Measurements from ENCODE around the gene RPL22. TPM values are rescaled to one million over a fixed set of nuclear protein-coding genes. Genes with fewer than 3 reads are reported as not detected.

RPL22 gene
- total and polyA plus RNA-seq, 4 donors = 186 to 985 (median 248) TPM

DNA sequence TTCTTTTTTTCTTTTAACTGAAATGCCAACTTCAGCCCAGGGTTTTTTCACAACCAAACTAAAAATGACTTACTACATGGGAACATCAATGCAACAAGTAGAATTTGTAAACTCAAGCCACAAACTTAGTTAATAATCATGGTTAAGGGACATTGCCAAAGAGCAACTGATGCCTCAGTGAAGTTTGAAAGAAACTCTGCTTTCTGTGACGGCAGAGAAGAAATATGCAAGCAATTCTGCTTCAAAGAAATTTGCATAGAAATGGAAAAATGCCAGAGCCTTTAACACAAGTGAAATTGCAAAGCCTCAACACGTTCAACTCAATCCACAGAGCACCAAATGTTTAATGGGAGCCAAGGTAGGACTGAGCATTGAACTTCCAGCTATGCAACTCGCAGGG is 14.2 kb downstream of the RPL22 start:
- Histone ChIP-seq H3K4me3 (no peak overlapping the region), H3K27me3 (ENCODE audit: control insufficient read depth in 3 of 3, insufficient read depth in 3 of 3, low read length in 2 of 3) (peaks cover under 1 to 12% (median 9%) of the 10 kb centered on the region in 3 donors), H3K9me3 (ENCODE audit: control insufficient read depth in 4 of 4, insufficient read depth in 3 of 4, low read length in 3 of 4) (no peaks in the 10 kb centered on the region), H3K27ac (ENCODE audit: low read depth in 1 of 2, low read length in 1 of 2) (no peak overlapping the region), H3K36me3 (ENCODE audit: control insufficient read depth in 4 of 4, insufficient read depth in 4 of 4, low read length in 4 of 4) (peaks cover 0 to 31% (median 13%) of the 10 kb centered on the region in 4 donors), H3K4me1 (ENCODE audit: control insufficient read depth in 5 of 5, insufficient read depth in 5 of 5, low read length in 5 of 5) (peaks cover 0 to 15% (median 0%) of the 10 kb centered on the region in 5 donors), H3K9ac (ENCODE audit: insufficient read depth in 1 of 2, low read length in 2 of 2) (no peak overlapping the region)
- WGBS, 2 donors = 54 to 65% methylated on average over 3 of the region's 3 CpGs
- DNase-seq (no peak), ATAC-seq (ENCODE audit: insufficient read depth, low FRiP score) (no peak)
- TF ChIP-seq, protein P1, sequence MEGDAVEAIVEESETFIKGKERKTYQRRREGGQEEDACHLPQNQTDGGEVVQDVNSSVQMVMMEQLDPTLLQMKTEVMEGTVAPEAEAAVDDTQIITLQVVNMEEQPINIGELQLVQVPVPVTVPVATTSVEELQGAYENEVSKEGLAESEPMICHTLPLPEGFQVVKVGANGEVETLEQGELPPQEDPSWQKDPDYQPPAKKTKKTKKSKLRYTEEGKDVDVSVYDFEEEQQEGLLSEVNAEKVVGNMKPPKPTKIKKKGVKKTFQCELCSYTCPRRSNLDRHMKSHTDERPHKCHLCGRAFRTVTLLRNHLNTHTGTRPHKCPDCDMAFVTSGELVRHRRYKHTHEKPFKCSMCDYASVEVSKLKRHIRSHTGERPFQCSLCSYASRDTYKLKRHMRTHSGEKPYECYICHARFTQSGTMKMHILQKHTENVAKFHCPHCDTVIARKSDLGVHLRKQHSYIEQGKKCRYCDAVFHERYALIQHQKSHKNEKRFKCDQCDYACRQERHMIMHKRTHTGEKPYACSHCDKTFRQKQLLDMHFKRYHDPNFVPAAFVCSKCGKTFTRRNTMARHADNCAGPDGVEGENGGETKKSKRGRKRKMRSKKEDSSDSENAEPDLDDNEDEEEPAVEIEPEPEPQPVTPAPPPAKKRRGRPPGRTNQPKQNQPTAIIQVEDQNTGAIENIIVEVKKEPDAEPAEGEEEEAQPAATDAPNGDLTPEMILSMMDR (IDR thresholded peaks at IDR 0.05; ENCODE audit: control extremely low read depth, extremely low read depth) = no peak

DNA sequence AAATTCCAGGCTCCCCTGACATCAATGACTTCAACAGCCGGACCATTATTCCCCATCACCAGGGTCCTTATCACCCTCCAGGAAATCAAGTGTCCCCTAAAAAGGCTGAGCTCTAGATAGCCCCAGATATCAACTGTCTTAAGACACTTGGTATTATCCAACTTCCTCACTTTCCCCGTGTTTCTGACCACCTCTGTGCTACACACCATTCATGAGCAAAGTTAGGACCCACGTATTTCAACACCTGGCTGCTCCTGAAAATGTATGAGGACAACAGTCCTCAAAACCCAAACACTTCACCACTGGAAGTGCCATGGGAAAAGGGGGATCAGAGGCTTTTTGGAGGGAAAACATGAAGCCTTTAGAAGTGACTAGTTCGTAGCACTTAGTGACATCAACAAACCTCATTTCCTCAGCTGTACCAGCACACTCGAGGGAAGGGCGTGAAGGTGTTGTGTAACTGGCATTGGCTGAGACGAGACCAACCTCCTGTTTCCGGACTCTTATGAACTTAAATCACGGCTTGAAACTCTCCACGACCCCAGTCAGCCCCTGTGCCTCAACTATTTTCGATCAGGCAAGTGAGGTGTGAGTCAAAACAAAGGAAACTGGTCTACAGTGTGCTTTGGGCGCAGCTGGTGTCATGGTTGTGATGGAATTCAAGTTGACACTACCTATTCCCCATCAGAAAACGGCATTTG is 15.2 kb downstream of the RPL22 start:
- ATAC-seq (ENCODE audit: insufficient read depth, low FRiP score) = no peak
- 57 to 70% methylated on average over 13 of the region's 13 CpGs for WGBS, 2 donors
- Histone ChIP-seq H3K27me3 (ENCODE audit: control insufficient read depth in 3 of 3, insufficient read depth in 3 of 3, low read length in 2 of 3) (peaks cover 6 to 12% (median 9%) of the 10 kb centered on the region in 3 donors), H3K9me3 (ENCODE audit: control insufficient read depth in 4 of 4, insufficient read depth in 3 of 4, low read length in 3 of 4) (no peaks in the 10 kb centered on the region), H3K4me1 (ENCODE audit: control insufficient read depth in 5 of 5, insufficient read depth in 5 of 5, low read length in 5 of 5) (peaks cover 0 to 15% (median 0%) of the 10 kb centered on the region in 5 donors), H3K36me3 (ENCODE audit: control insufficient read depth in 4 of 4, insufficient read depth in 4 of 4, low read length in 4 of 4) (peaks cover 0 to 28% (median 9%) of the 10 kb centered on the region in 4 donors), H3K4me3 (no peak overlapping the region), H3K27ac (ENCODE audit: low read depth in 1 of 2, low read length in 1 of 2) (no peak overlapping the region), H3K9ac (ENCODE audit: insufficient read depth in 1 of 2, low read length in 2 of 2) (no peak overlapping the region)
- no peak for DNase-seq
- TF ChIP-seq, protein P1 (IDR thresholded peaks at IDR 0.05; ENCODE audit: control extremely low read depth, extremely low read depth) = no peak

DNA sequence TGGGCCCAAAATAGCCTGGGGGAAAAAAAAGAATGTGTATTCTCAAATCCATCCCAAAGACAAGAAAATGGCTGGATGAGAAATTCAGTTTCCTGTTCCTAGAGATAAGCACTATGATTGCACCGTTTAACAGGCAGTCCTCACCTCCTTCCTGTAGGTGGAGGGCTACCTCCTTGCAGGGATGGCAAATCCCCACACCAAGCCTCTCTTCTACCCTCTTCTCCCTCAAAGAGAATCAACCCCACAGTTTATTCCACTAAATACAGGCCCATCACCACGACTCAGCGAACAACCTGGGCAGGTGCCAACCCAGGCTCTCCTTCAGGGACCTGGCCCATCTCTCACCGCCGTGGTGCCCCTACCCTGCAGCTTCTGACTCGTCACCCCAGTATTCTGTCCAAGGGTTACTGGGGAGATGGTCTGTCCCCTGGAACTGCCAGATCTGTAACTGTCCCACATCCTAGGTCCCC is 15.8 kb downstream of the RPL22 start:
- DNase-seq = no peak
- H3K27me3 ChIP-seq (ENCODE audit: control insufficient read depth in 3 of 3, insufficient read depth in 3 of 3, low read length in 2 of 3) = peaks cover 6 to 17% (median 15%) of the 10 kb centered on the region in 3 donors

More for the DNA sequence above, 15.8 kb downstream of the RPL22 start:
- H3K27ac ChIP-seq (ENCODE audit: low read depth in 1 of 2, low read length in 1 of 2) = no peak overlapping the region
- no peaks in the 10 kb centered on the region for H3K9me3 ChIP-seq (ENCODE audit: control insufficient read depth in 4 of 4, insufficient read depth in 3 of 4, low read length in 3 of 4)
- TF ChIP-seq, protein P1 (IDR thresholded peaks at IDR 0.05; ENCODE audit: control extremely low read depth, extremely low read depth) = no peak
- WGBS, 2 donors = 55 to 65% methylated on average over 6 of the region's 6 CpGs
- no peak overlapping the region for H3K9ac ChIP-seq (ENCODE audit: insufficient read depth in 1 of 2, low read length in 2 of 2)
- H3K4me1 ChIP-seq (ENCODE audit: control insufficient read depth in 5 of 5, insufficient read depth in 5 of 5, low read length in 5 of 5) = peaks cover 0 to 20% (median 4%) of the 10 kb centered on the region in 5 donors
- no peak for ATAC-seq (ENCODE audit: insufficient read depth, low FRiP score)
- H3K36me3 ChIP-seq (ENCODE audit: control insufficient read depth in 4 of 4, insufficient read depth in 4 of 4, low read length in 4 of 4) = peaks cover 0 to 22% (median 8%) of the 10 kb centered on the region in 4 donors
- no peak overlapping the region for H3K4me3 ChIP-seq
